HG02840 (cell line): ENCODE data around the gene BRF1.

Experiments
- ATAC-seq: cut with Tn5 transposase; IDR thresholded peaks from one replicate; pipeline ENCODE4 v1.9.1; 2021; ENCODE audit warnings: mild to moderate bottlenecking, moderate library complexity, moderate number of reproducible peaks; ENCODE audit not compliant: unreplicated experiment, low FRiP score

Gene BRF1

DNA sequence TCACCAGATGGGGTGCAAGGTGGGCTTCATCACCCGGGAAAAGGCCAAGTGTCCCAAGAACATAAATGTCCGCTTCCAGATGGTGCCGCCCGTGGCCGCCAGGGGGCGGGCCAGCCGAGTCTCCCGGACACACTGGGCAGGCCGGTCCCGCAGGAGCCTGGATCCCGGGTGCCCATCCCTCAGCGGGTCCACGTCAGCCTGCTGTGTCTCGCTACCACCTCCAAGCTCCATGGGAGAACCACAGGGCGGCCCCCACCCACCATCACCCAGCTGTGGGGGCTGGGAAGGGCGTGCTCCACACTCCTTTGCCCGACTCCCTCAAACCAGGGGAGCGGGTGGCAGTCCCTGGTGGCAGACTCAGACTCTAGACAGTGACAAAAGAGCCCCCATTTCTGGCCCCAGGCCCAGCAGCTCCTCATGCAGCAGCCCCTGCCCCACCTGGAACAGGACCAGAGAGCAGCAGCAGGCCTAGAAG lies 97.7 kb downstream of the BRF1 start:
- no peak for ATAC-seq

- ATAC-seq = no peak
These were observed 98.8 kb downstream of the BRF1 start for GRCh38 chr14:105201925-105202513.

DNA sequence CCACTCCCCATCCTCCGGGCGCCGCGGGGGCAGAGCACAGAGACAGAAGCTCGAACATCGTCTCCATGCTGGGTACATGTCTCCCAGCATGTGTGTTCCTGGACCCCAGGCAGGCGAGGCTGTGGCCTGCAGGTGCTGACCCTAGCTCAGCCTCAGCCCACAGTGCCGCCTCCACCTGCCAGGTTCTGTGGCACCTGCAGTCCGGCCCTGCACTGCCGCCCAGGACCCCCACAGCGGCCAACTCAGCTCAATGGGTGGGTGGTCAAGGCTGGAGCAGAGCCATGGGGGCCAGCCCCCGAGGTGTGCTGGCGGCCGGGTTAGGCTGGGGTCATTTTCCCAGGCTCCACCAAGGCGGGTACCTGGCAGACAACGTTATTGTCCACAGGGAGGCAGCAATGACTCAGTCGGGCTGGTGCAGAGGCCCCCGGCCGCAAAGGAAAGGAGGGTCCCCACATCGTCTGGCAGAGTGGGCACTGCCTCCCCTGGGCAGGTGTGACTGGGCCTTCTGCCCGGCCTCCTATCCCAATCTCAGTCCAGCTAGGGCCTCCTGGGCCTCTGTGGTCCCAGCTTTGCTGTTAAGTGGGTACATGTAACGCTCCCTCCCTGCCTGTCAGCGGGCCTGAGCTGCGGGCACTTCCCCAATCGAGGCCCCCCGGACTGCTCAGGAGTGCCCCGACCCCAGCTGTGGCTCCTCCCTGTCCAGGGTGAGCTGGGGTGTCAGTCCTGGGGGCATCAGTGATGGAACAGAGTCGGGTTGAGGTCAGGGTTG lies 99.5 kb downstream of the BRF1 start:
- ATAC-seq = no peak

DNA sequence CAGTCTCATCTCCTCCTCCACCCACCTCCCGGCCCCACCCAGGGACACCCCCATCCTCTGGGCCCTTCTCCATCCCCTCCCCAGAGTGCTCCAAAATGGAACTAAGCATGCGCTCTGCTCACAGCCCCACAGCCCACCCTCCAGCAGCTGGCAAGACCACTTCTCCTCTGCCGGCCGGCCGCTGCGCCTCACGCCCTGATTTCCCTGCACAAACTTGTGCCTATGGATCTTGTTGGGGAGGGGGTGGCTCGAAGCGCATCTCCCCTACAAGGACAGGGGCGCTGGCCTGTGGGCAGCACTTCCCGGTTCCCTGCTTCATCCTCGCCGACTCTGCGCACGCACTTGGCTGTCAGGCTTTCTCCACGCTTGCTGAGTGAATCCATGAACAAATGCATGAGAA lies 100.2 kb downstream of the BRF1 start:
- no peak for ATAC-seq

- no peak for ATAC-seq
These were observed 100.7 kb downstream of the BRF1 start for GRCh38 chr14:105200074-105200473.

GRCh38 chr14:105199093-105199492 lies 101.7 kb downstream of the BRF1 start:
- no peak for ATAC-seq

GRCh38 chr14:105198588-105198987 lies 102.2 kb downstream of the BRF1 start:
- no peak for ATAC-seq

DNA sequence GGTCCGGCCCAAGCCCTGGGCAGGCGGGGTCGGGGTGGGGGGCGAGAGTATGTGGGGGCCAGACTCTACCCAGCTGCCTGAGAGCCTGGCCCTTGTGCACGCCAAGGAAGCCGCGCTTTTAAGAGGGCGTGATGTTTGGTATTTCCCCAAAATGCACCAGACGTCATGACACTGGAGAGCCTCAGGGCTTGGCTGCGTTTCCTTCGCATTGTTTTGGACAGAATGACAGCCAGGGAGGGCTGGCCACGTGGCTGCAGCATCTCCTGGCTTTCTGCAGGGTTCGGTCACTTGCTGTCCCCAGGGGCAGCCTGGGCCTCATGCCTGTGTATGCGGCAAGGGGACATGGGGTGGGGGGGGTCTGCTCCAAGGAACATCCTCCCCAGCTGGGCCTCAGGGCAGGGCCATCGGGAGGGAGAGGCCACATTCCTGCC lies 103.6 kb downstream of the BRF1 start:
- no peak for ATAC-seq

DNA sequence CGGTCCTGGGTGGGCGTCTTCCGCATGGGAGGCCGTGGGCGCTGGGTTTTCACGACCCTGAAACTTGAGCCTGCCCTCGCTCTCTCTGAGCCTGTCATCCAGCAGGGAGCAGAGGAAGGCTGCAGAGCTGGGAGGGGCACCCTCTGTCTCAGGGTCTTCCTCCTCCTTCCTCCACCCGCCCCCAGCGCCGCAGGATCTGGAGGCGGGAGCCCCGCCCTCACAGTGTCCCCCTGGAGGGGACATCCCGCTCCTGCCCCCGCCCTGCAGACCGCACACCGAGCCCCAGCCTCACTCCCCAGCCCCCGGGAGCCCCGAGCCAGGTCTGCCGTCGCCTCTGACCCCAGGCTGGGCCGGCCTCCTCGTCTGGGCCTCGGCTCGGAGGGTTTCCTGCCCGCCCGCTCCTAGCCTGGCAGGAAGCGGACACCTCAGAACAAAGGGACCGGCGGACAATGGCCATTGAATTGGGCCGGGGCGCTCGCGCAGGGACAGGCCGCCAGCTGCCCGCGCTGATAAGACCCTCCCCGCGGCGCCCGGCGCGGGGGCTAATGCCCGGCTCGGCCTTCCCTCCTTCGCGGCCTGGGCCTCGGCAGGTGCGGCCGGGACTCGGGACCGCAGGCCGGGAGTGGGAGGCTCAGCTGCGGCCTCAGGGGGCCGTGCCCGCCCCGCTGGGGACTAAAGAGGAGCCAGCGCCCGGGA lies 104.4 kb downstream of the BRF1 start:
- no peak for ATAC-seq

- no peak for ATAC-seq
These were observed 105.1 kb downstream of the BRF1 start for GRCh38 chr14:105195522-105196264.

DNA sequence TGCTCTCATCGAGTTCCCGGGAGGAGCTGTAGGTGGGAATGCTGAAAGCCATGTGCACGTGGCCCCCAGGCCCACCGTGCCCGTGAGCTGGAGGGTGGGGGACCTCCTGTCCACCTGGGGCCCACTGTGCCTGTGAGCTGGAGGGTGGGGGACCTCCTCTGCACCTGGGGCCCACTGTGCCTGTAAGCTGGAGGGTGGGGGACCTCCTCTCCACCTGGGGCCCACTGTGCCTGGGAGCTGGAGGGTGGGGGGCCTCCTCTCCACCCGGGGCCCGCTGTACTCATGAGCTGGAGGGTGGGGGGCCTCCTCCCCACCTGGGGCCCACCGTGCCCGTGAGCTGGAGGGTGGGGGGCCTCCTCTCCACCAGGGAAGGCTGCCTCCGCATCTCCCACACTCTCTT lies 105.8 kb downstream of the BRF1 start:
- ATAC-seq = no peak

DNA sequence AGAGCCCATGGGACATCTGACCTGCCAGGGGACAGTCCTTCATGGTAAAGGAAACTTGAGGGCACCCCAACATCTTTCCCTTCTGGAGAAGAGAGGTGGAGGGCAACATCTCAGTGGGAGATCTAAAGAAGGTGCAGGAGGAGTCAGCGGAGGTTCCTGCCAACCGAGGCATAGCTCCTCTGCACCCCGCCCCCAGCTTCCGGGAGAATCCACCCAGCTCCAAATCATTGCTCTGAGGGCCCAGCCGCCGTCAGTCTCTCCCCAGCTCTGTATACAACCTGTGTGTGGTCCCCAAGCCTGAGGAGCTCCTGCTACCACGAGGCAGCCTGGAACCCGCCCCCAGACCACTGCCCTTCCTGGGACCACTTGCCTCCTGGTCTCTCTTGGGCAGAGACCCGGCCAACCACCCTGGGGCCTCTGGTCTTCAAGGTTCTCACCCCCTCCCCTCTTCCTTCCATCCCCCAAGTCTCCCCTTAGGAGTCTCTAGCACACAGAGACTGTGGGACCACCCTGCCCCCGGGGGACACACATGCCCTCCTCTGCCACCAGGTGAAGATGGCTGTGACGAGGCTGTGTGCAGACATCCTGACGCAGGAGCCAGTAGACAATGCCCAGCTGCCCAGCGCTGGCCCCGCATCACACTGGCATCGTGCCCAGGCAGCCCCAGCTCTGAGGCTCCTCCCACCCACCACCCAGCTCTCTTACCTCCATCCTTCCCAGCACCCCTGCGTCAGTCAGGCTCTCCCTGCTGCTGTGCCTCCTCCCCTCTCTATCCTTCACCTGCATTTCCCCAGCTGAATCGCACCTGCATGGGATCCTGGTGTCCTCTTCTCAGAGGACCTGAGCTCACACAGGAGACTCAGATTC lies 106.7 kb downstream of the BRF1 start:
- ATAC-seq = no peak

DNA sequence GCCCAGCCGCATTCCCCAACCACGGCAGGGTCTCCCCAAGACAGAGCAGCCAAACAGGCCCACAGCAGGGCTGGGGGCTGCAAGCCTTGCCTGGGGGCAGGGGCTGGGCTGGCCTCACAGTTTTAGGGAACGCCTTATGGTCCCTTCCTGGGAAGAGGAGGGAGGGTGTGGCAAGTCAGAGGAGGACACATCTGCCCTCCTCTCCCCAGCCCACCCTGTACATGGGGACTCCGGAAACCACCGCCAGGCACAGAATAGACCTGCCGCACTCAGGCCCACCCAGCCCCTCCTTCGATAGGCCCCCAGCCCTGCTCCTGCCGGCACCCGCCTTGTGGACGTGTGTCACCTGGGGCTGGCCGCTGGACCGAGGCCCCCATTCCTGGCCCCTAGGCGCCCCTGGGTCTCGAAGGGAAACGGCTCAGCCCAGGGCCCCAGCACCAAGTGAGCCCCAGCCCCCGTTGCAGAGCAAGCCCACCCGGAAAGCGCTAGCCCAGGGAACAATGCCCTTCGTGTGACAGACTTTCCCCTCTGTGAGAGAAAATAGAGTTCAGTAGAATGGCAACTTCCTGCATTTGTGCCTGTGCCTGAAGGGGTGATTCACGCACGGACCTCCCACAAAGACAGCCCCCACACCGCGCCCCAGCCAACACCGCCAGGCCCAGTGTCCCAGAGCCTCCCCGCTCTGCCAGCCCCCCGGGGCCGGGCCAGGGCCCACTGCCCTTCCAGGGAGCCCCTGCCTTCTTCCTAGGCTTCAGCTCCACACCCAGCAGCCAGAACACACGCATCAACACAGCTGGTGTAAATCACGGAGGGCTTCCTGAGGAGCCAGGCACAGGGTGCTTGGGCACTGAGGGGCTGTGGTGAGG lies 107.7 kb downstream of the BRF1 start:
- ATAC-seq = no peak

GRCh38 chr14:105187935-105188524 lies 112.8 kb downstream of the BRF1 start:
- ATAC-seq = no peak

DNA sequence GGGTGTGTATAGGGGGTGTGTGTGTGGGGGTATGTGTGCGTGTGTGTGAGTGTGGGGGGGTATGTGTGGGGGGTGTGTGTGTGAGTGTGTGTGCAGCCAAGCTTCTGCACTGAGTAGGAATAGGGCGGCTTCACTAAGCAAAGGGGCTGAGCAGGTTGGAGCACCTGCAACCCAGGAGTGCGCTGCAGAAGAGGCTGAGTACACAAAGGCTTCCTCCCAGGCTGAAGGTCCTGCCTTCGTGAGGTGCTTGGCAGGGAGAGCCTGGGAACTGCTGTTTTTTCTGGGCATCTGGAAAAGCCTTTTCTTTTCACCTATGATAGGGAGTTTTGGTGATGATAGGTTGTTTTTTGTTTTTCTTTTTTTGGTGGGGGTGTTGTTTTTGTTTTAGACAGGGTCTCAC lies 113.7 kb downstream of the BRF1 start:
- ATAC-seq = no peak

- no peak for ATAC-seq
These were observed 114.8 kb downstream of the BRF1 start for GRCh38 chr14:105185973-105186372.

GRCh38 chr14:105185001-105185400 lies 115.8 kb downstream of the BRF1 start:
- ATAC-seq = no peak

GRCh38 chr14:105184461-105184860 lies 116.3 kb downstream of the BRF1 start:
- no peak for ATAC-seq
